ENCODE measurements around the gene UBALD1.

The UBALD1 gene

DNA sequence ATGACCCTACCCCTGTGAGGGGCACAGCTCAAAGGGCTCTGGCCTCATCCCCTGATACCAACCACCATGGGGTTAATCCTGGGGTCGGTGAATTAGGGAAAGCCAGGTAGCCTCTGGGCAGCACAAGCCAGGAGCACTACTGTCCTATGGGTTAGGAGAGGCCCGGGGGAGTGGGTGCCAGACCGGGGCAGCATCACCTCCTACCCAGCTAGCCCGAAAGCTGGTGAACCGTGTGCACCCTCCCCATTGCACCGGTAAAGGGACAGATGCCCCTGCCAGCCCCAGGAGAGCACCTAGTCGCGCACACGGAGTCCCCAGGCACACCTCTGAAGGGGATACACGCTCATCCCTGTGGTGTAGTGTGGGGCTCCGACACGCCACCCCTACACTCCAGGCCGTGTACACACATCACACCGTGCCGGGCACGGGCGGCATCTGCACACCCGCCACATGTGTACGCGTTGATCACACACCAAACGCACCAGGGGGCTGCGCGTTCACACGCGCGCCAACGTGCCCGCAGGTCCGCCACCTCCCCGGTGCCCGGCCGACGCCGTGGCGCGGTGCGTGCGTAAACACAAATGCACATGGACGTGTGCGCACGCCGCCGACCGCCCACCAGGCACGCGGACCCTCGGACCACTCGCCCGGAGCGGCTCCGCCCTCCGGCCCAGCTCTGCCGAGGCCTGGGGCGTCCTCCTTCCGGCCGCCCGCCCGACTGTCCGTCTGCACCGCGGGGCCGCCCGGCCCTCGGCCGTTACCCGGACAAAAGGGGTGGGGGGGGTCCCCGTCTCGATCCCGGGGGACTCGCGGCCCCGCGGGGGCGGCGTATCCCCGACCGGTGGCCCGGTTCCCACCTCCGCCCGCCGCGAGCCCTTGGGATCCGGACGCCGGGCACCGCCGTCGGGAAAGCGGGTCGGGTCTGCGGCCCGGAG is 785 bp downstream of the UBALD1 start:
- no peak for DNase-seq

DNA sequence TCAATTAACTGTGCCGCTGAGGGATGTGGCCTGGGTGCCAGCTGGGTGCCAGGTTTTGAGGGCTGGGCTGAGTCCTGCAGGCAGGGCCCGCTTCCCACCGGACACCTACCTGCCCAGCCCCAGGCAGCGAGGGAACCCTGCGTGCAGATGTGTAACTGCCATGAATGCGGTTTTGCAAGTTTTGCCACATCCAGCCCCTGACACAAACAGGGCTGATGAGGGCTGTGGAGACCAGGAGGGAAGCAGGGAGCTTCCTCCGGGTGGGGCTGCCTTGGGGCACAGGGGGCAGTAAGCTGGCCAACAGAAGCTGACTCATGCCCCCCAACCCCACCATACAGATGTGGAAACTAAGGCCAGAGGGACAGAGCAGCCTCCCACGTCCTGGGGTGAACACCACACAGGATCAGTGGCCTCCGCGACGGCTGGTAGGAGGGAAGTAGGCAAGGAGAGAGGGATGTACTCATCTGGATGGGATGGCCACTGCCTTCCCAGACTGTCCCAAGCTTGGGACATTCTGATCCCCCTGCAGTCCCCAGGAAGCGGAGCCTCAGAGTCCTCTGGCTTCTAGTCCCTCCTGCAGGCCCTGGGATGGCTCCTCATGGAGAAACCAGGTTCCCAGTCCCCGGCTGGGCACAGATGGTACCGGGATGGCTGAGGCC is 1.6 kb downstream of the UBALD1 start:
- no peak for DNase-seq

DNA sequence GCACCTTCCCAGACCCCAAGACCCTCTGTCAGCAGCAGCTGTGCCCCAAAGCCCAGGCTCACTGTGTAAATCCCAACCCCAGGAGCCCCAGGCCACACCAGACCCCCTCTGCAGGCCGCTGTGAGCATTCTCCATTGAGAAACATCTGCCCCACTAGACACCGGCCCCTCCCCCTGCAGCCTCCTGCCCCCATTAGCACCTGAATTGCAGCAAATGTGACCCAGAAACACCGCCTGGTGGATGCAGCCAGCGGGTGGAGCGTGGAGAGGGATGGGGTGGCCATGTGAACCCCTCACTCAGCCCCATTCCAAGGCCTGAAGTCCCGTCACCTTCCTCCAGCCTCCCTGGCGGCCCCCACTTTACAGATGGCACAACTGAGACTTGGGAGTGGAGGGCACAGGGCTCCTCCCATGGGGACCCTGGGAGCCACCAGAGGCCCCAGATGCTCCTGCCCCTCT is 2.2 kb downstream of the UBALD1 start:
- DNase-seq: no peak

DNA sequence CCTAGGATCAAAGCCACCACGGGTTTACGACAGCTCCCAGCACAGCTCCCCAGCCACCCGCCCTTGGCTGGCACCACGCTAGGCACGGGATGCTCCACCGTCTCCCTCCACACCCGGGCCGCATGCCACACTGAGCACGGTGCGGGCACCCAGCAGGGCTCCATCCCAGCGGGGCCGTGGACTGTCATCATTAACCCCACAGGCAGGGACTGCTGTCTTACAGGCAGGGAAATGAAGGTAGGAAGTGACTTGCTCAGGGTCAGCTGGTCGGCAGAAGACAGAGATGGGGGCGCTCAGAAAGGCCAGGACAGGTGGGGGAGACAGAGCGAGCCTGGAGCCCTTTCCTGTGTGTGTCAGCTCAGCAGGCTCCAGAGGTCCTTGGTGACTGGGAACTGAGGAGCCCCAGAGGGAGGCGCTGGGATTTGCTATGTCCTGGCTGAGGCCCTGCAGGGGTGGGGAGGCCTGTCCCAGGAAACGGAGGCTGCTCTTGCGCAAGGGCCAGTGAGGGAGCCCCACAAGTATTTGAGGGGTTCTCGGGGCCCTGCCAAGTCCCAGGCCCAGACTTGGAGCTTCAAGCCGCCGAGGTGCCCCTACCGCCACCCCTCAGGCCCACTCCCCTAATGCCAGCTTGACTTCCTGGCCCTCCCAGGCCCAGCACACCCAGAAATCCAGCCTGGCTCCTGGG is 3.2 kb downstream of the UBALD1 start:
- no peak for DNase-seq

DNA sequence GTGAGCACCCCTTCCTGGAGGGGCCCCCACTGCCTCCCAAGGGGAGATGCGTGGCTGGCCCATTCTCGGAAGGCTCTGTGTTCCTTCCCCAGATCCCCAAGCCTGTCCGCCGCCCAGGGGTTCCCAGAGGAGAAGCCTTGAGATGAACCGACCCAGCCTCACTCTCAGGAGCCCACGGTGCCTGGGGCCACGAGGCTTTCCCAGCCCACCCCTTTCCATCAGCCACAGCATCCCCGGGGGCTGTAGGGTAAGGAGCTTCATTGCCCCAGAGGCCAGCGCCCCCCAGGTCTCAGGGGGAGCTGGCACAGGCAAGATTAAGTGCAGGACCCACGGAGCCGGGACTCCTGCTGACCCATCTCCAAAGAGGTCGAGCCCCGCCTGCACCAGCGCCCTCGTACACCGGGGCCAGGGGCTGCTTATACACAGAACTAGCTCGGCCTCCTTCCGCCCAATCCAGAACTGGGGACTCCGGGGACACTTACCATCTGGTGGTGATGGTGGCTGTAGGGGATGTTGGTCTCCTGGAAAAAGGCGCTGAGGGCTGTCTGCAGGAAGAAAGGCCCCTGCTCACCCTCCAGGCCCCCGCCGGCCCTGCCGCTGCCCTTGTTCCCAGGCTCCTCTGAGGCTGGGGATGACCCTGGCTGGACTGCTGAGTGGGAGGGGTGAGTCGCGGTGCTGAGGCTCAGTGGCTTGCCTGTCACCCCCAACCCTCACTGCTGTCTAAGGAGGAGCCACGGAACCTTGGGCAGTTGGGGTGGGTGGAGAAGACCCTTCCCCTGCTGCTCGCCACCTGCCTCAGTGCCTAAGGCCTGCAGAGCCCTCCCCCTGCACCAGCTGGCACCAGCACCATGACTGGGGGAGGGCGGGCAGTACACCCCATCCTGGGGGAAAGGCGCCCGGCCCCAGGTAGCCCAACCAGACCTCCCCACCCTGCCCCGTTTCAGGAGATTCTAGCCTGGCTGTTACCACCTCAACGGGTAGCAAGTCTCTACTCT is 4.4 kb downstream of the UBALD1 start:
- no peak for DNase-seq

DNA sequence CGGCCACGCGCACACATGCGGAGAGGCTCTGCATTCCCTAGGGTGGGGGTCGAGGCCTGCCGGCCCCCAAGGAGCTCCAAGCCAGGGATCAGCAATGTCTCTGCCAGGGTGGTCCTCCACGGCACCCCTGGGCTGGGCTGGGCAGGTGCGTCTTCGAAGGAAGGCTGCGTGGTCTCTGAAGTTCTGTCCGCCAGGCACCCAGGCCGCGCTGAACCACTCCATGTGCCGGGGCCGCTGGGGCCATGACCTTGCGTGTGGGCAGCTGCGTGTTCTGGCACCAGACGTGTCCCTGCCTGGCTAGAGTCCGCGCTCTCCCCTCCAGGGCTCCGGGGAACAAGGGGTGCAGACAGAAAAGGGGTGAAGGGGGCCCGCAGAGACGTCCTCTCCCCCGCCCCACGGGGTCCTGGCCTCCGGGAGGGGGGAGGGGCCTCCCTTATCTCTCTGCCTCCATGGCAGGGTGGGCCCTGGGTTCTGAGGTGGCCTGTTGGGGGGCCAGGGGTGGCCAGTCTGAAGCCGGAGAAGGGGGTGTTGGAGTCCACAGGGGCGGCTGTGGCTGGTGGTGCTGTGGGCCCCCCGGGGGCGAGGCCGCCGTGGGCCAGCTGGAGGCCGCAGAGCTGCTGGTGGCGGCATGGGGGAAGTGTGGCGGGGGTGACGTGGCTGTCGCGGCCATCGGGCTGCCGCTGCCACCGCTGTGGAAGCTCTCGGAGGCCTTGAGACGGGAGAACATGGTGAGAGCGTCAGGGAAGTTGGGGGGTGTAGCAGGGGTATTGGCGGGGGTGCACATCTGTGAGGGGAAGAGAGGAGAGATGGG is 5.3 kb downstream of the UBALD1 start:
- DNase-seq: no peak

DNA sequence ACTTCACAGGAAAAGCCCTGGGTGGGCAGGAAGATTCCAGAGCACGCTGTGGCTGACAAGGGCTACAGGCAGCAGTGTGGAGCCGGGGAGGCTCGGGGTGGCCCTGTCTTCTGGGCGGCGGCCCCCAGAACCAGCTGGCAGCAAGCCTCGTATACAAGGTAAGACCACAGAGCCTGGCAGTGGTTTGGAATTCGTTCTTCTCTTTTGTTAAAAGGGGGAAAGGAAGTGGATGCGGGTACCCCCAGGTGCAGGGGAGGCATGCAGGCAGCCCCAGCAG is 6.0 kb downstream of the UBALD1 start:
- DNase-seq: no peak

DNA sequence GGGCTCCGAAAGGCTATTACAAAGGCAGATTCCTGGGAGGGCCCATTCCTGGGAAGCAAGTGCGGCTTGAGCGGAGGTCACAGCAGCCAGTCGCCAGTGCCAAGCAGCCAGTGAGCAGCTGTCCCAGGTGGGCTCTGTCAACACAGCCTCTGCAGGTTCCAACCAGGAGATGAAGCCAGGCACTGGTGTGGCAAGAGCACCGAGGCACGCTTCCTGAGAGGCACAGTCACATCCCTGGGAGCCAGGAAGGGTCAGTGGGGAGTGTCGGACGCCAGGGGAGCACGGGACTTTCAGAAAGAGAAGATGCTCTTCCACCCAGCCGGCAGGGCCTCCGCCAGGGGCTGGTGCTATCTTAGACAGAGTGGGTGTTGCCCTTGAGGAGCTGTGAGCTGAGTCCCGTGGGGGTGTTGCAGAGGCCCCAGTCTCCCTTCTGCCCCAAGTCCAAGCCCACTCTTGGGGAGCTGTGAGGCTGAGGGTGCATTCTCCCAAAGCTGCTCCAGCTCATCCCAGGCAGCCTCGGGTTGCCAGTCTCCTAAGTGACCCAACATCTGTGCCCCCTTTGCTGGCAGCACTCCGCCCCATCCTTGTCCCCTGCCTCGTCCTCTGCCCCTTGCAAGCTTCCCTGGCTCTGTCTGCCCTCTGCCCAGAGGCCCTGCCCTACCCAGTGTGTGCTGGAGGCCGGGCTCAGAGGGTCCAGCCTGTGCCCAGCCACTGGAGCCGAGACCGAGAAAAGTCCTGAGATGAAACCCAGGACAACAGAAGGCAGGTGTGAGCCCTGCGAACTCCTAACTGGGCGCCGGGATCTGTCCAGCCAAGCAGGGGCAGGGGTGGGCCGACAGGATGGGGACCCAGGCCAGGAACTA is 6.6 kb downstream of the UBALD1 start:
- no peak for DNase-seq

DNA sequence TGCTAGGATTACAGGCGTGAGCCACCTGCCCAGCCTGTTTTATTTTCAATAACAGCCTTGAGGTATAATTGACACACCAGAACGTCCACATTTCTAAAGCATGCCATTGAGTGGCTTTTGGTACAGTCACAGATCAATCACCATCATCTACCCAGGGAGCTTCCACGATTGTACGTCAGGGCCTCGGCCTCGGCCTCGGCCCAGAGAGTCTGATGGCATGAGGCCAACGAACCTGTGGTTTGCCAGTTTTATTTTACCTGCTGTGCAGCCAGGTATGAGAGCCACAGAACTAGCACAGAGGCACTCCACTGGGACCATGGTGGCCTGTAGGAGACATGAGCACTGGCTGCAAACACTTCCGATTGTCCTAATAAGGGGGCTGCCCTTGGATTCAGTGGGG is 8.3 kb downstream of the UBALD1 start:
- no peak for DNase-seq

DNA sequence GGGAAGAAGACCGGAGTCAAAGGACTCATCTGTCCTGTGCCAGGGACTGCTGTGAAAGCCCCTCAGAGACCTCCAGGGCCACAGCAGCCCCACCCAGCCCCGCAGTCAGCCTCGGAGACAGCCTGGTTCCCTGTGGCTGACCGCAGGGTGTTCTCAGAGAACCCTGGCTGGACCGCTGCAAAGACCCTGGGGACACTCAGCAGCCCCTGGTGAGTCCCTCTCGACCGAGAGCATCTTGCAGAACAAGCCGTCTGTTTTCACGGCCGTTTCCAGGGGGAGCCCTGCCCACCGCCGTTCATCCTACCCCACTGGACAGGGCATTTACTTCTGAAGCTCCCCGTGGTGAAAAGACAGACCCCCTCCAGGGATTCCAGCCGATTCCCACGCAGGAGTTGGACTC is 10.3 kb downstream of the UBALD1 start:
- DNase-seq: no peak

DNA sequence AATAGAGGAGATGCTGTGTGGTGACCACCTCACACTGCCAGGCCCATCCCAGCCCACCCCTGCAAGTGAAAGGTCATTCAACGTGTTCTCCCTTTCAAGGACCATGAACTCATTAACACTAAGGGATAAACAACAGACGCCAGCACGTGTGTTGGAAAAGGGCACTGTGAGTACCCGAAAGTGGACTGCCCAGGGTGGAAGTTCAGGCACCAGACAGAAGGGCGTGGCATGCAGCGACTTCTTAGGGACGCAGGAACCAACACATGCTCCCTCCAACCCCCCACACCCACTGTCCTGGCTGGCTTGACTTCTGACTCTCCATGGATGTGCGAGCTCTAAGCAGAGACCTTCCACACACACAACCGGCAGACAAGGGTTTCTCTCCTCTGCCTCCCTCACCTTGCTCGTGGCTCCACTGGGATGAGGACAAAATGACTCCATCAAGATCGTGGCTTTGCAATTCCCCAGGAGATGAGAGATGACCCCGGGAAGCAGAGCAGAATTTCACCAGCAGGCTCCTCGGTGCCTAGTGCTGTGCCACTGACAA is 11.0 kb downstream of the UBALD1 start:
- no peak for DNase-seq

DNA sequence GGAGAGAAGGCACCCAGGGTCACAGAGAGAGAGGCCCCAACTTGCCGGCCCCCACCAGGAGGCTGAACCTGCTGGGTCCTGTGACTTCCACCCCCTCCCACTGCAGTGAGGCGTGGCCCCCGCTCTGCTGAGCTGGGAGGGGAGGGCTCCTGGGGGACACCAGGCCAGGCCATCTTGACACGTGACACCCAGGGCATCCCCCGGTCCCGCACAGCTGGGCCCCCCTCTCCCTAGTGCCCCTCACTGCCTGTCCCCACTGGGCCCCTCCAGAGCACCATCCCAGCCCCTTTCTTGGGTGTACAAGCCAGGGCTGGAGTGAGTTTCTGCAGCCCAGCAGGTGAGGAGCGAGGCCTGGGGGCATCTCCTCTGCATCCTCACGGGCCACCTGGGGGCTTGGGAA is 12.4 kb downstream of the UBALD1 start:
- no peak for DNase-seq

DNA sequence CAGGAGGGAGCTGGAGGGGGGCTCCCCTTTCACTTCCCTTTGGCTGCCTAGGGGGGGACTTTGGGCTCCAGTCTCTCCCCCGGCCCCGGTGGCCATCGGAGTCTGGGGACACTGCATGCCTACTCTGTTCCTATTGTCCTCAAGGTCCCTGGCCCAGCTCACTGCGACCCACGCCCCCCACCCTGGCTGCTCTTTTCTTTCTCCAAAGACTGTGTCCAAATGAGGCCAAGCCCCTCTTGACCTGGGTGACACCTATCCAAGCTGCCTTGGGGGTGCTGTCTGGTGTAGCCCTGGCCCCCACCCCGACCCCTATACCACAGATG is 12.9 kb downstream of the UBALD1 start:
- no peak for DNase-seq

DNA sequence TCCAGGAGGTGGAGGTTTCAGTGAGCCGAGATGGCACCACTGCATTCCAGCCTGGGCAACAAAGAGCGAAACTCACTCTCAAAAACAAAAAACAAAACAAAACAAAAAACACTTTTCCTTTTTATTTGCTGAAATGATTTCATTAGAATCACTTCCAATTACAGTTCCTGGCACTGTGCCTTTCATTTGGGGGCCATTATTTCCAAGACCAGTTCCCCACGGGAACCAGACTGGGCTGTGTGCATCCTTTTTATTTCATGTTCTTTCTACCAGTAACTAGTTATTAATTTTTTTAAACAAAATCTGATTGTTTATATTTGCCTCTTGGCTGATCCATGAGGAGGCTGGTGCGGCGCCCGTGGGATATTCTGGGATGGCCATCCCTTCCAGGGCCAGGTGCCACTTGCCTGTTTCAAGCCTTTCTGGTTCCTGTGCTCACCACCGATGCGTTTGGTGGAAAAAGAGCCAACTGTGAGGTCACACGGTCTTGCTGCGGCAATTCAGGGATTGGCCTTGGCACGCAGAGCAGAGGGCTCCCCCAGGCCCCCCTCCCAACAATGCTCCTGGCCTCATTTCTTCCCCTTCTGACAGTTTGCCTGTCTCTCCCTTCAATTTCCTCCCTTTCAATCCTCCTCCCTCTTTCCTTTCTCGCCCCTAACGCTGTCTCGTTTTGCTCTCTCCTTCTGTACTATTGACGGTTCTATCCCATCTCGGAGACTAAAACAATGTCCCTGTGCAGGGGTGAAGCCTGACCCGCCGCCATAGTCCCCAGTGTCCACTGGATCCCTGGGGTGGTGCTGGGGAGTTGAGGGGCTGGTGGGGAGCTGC is 13.4 kb downstream of the UBALD1 start:
- no peak for DNase-seq

DNA sequence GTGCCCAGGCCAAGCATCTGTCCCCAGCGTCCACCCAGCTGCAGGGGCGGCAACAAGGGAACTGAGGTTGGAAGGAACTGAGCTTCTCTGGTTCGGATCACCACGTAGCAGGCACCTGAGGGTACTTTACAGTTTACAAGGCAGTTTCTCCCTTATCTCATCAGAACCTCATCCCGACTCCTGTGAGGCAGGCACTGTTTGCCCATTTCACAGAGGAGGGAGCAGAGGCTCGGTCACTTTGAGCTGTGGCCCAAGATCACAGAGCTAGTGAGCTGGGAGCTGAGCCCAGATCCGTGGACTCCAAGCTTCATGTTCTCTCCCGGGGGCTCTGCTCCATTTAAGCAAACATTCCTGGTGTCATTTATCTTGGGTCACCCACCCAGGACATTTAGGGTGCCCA is 15.1 kb downstream of the UBALD1 start:
- no peak for DNase-seq

DNA sequence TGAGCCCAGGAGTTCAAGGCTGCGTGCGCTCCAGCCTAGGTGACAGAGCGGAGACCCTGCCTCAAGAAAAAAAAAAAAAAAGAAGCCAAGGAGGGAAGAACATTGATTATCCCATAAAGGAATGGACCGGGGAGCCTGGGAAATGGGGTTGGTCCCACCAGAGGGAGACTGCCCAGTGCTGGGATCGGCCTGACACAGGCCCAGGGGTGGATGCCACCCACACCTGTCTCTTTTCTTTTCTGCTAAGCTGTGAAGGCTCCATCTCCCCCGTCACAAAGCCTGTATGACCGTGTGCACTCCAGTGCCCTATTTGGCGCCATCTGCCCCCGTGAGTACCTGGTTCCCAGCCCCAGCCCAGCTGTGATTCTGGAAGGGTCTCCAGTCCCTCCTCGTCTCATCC is 15.7 kb downstream of the UBALD1 start:
- DNase-seq: no peak

DNA sequence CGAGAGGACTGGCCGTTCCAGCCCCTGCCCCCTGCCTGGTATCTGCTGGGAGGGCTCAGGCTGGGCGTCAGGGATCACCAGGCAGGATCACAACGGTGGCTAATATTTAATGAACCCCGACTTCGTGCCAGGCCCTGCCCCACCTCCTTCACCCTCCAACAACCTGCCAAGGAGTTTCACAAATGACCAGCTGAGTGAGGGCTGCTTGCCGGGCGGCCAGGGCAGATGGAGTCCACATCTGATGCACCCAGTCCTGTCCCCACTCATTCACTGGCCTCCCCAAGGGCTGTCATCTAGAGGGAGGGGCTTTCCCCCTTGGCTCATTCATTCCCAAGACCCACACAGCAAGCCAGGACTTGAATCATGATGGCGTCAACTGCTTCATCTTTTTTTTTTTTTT is 17.5 kb downstream of the UBALD1 start:
- DNase-seq: no peak

DNA sequence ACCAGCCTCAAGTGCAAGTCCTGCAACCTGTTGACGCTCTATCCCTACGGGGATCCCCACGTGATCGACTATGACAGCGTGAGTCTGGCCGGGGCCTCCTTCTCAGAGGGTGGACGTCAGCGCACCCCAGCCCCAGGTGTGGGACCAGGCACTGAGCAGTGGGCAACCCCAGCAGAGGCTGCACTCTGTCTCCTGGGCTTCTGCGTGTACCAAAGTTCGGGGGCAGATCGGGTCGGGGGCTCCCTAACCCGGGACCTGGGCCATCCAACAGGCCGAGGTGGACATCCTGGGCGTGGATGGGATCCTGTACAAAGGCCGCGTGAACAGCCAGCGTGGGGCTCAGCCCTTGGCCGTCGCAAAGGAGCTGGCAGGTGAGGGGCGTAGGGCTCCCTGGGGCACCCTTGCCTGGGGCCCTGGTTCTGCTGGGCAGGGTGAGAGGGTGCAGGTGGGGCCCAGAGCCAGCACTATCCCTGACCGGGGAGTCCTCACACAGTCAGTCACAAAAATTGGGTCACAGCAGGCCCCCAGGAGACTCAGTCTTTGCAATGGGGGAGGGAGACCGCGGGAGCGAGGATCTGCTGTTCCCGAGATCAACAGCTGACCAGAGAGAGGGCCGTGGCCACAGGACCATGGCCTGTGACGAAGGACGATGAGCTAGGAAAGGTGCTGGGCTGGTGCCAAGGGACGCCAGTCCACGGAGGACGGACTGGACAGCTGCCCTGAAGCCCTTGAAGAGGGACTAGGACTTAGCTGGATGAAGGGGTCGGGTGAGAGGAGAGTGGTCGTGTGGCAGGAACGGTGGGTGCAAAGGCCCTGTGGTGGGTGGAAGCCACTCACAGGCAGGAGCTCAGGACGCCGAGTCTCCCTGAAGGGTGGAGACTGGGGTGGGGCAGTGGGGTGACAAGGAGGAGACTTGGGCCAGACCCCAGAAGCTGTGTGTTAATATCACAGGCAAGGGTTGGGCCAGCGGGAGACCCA is 20.0 kb downstream of the UBALD1 start:
- DNase-seq: no peak

DNA sequence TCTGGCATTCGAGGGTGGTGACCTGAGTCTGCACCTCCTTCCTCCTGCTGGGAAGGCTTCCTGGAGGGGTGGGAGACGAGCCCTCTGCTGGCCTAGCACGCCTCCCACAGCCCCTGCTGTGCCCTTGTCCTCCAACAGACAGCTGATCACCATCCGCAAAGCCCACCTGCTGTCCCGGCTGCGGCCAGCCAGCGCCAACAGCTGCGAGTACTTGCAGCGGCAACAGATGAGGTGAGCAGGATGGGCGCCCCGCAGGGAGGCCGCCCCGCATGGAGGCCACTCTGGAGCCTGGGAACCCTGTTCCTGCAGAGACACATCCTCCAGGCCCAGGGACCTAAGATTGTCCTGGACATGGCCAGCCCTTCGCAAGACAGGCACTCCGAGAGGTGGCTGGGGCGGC is 21.6 kb downstream of the UBALD1 start:
- no peak for DNase-seq
